ENCODE data around the gene FAM43A.

Gene FAM43A

GRCh38 chr3:194642769-194643168 is 42.9 kb upstream of the FAM43A start:
- TF ChIP-seq REST (IDR thresholded peaks at IDR 0.05; ENCODE audit: insufficient read depth in 1 of 2, low read depth in 2 of 2, low read length in 2 of 2) = no peak
- TF ChIP-seq TAF1 (IDR thresholded peaks at IDR 0.05; ENCODE audit: borderline replicate concordance, insufficient read depth, low read length) = no peak
- no peak for TF ChIP-seq SIN3A (IDR thresholded peaks at IDR 0.05; ENCODE audit: borderline replicate concordance, insufficient read depth, low read length)
- TF ChIP-seq POLR2AphosphoS5 (IDR thresholded peaks at IDR 0.05; ENCODE audit: low read depth, low read length) = no peak
- TF ChIP-seq FOXP2 (optimal IDR thresholded peaks at IDR 0.05; ENCODE audit: borderline replicate concordance, extremely low read depth, extremely low read length, insufficient read depth) = no peak

- TF ChIP-seq REST (IDR thresholded peaks at IDR 0.05; ENCODE audit: insufficient read depth in 1 of 2, low read depth in 2 of 2, low read length in 2 of 2) = no peak
These were observed 37.9 kb upstream of the FAM43A start for GRCh38 chr3:194647747-194648146.

- TF ChIP-seq FOXP2 (optimal IDR thresholded peaks at IDR 0.05; ENCODE audit: borderline replicate concordance, extremely low read depth, extremely low read length, insufficient read depth) (no peak), REST (IDR thresholded peaks at IDR 0.05; ENCODE audit: insufficient read depth in 1 of 2, low read depth in 2 of 2, low read length in 2 of 2) (no peak), POLR2AphosphoS5 (IDR thresholded peaks at IDR 0.05; ENCODE audit: low read depth, low read length) (no peak), TAF1 (IDR thresholded peaks at IDR 0.05; ENCODE audit: borderline replicate concordance, insufficient read depth, low read length) (no peak), SIN3A (IDR thresholded peaks at IDR 0.05; ENCODE audit: borderline replicate concordance, insufficient read depth, low read length) (no peak)
These were observed 31.2 kb upstream of the FAM43A start for GRCh38 chr3:194654443-194654842.

GRCh38 chr3:194657439-194657838 is 28.2 kb upstream of the FAM43A start:
- TF ChIP-seq TAF1 (IDR thresholded peaks at IDR 0.05; ENCODE audit: borderline replicate concordance, insufficient read depth, low read length) (no peak), FOXP2 (optimal IDR thresholded peaks at IDR 0.05; ENCODE audit: borderline replicate concordance, extremely low read depth, extremely low read length, insufficient read depth) (no peak), SIN3A (IDR thresholded peaks at IDR 0.05; ENCODE audit: borderline replicate concordance, insufficient read depth, low read length) (no peak), REST (IDR thresholded peaks at IDR 0.05; ENCODE audit: insufficient read depth in 1 of 2, low read depth in 2 of 2, low read length in 2 of 2) (no peak), POLR2AphosphoS5 (IDR thresholded peaks at IDR 0.05; ENCODE audit: low read depth, low read length) (no peak)

- no peak for TF ChIP-seq FOXP2 (optimal IDR thresholded peaks at IDR 0.05; ENCODE audit: borderline replicate concordance, extremely low read depth, extremely low read length, insufficient read depth)
- no peak for TF ChIP-seq TAF1 (IDR thresholded peaks at IDR 0.05; ENCODE audit: borderline replicate concordance, insufficient read depth, low read length)
- TF ChIP-seq REST (IDR thresholded peaks at IDR 0.05; ENCODE audit: insufficient read depth in 1 of 2, low read depth in 2 of 2, low read length in 2 of 2) = no peak
- TF ChIP-seq POLR2AphosphoS5 (IDR thresholded peaks at IDR 0.05; ENCODE audit: low read depth, low read length) = no peak
- no peak for TF ChIP-seq SIN3A (IDR thresholded peaks at IDR 0.05; ENCODE audit: borderline replicate concordance, insufficient read depth, low read length)
These were observed 27.0 kb upstream of the FAM43A start for GRCh38 chr3:194658477-194659242.

All from PFSK-1 (cell line).